Stomach (tissue), 9 donors: ENCODE data around the gene SORCS2. TPM values are rescaled to one million over a fixed set of nuclear protein-coding genes. Genes with fewer than 3 reads are reported as not detected.

ENCODE experiments used
- DNase-seq, 2 donors: peaks; one replicate each; pipeline versions ENCODE4 v3.0.0 to v3.0.0-alpha.2; 2013 to 2019
- H3K27ac ChIP-seq, 5 donors: fragments of 200-600 bp in 4 of 5; sonication (generic) in 4 of 5; one replicate each; pipeline ENCODE4 v1.5.1; 2013 to 2019; ENCODE audit warnings: mild to moderate bottlenecking in 1 of 5, moderate library complexity in 1 of 5
- H3K27me3 ChIP-seq, 3 donors: fragments of 200-600 bp; sonication (generic); one replicate each; pipeline ENCODE4 v1.5.1; 2017 to 2019; ENCODE audit warnings: mixed run types in 1 of 3
- H3K36me3 ChIP-seq, 4 donors: fragments of 200-600 bp; sonication (generic); 1 replicate in 3 of 4; 2 replicates in 1 of 4; pipeline ENCODE4 v1.5.1; 2016 to 2019
- H3K4me1 ChIP-seq, 4 donors: fragments of 200-600 bp; sonication (generic); one replicate each; pipeline ENCODE4 v1.5.1; 2016 to 2019
- H3K4me3 ChIP-seq, 4 donors: fragments of 200-600 bp; sonication (generic) in 3 of 4; one replicate each; pipeline ENCODE4 v1.5.1; 2016 to 2019; ENCODE audit warnings: mild to moderate bottlenecking in 1 of 4
- H3K9me3 ChIP-seq, 4 donors: fragments of 200-600 bp; sonication (generic); one replicate each; pipeline ENCODE4 v1.5.1; 2016 to 2019
- EP300 ChIP-seq: sonication (generic); formaldehyde crosslinking; IDR thresholded peaks from one replicate; pipeline ENCODE4 v1.6.1; 2017; ENCODE audit warnings: antibody characterized with exemption
- POLR2A ChIP-seq, 4 donors: fragments of 450-650 bp; IDR thresholded peaks; one replicate each; pipeline ENCODE4 v1.6.1; 2016; ENCODE audit warnings: antibody characterized with exemption in 4 of 4, control low read depth in 2 of 4, mild to moderate bottlenecking in 1 of 4, moderate library complexity in 1 of 4
- POLR2AphosphoS5 ChIP-seq, 3 donors: sonication (generic); formaldehyde crosslinking; IDR thresholded peaks; one replicate each; pipeline ENCODE4 v1.6.1; 2016; ENCODE audit warnings: antibody characterized with exemption in 3 of 3
- WGBS, 5 donors: extraction: QIAGEN DNeasy Blood & Tissue Kit in 3 of 5; methylation state at CpG; one replicate each; pipeline versions ENCODE4 v1.1.5 to v1.1.7; 2013 to 2018; 5-methylcytosine and 5-hydroxymethylcytosine counted together
- intact Hi-C: fragments of 100-400 bp; cut with DNase I; formaldehyde crosslinking; loops from one replicate; pipeline ENCODE4 v1.15.1; 2023; ENCODE audit warnings: low total_unique reads
- polyA plus RNA-seq, 3 donors: library from polyadenylated mRNA; stranded (reverse); fragments of 200-250 nt; gene quantifications; one replicate each; pipeline ENCODE4 v1.2.3, GENCODE V29; 2013
- total RNA-seq, 5 donors: library from RNA; depleted of rRNA; stranded (reverse); fragments of >200 nt; gene quantifications; one replicate each; pipeline versions ENCODE4 v1.1.0 to v1.2.3, GENCODE V29; 2014 to 2016
- TF ChIP-seq, protein P1 (sequence below), 7 experiments: fragments of 450-650 bp in 4 of 7; fragments of 200-600 bp in 3 of 7; sonication (generic) in 3 of 7; IDR thresholded peaks; one replicate each; pipeline ENCODE4 v1.5.1; 2016 to 2019; ENCODE audit warnings: antibody characterized with exemption in 7 of 7, control low read depth in 2 of 7, mild to moderate bottlenecking in 1 of 7
- donor health status: healthy with polysubstance abuse.
- donor health status: Bipolar disorder and iron deficiency.
- donor health status: healthy.

SORCS2 gene
- total and polyA plus RNA-seq, 8 donors: under 0.01 to 13.0 (median 0.50) TPM; not detected in 1

DNA sequence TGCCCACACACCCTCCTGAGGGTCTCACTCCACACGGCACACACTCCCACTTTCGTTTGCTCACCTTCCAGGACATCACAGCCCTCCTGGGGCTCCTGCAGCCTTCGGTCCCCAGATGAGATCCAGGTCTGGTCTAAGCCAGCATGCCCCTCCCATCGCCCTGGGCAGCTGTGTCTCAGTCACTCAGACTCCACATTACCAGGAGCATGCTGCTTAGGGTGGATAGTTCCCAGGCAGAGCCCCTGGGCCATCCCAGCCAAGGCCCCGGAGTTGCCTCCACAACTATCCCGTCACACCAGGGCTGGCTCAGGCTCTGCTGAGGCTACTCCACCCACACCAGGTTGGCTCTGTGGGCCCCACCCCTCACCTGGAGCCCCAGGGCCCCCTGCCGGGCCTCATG is 292.8 kb downstream of the SORCS2 start:
- Histone ChIP-seq H3K4me1 (no peaks in the 10 kb centered on the region), H3K36me3 (no peaks in the 10 kb centered on the region), H3K27ac (no peak overlapping the region), H3K27me3 (peaks cover 0 to 22% (median 0%) of the 10 kb centered on the region in 3 donors), H3K9me3 (no peaks in the 10 kb centered on the region), H3K4me3 (no peak overlapping the region)
- intact Hi-C loops: no loop called here
- WGBS, 5 donors: 42 to 76% (median 60%) methylated on average over 6 to 7 of the region's 7 CpGs
- DNase-seq: no peak
- TF ChIP-seq POLR2AphosphoS5 (IDR thresholded peaks at IDR 0.05) (no peak), EP300 (no peak), POLR2A (IDR thresholded peaks at IDR 0.05) (no peak)
- TF ChIP-seq, protein P1, sequence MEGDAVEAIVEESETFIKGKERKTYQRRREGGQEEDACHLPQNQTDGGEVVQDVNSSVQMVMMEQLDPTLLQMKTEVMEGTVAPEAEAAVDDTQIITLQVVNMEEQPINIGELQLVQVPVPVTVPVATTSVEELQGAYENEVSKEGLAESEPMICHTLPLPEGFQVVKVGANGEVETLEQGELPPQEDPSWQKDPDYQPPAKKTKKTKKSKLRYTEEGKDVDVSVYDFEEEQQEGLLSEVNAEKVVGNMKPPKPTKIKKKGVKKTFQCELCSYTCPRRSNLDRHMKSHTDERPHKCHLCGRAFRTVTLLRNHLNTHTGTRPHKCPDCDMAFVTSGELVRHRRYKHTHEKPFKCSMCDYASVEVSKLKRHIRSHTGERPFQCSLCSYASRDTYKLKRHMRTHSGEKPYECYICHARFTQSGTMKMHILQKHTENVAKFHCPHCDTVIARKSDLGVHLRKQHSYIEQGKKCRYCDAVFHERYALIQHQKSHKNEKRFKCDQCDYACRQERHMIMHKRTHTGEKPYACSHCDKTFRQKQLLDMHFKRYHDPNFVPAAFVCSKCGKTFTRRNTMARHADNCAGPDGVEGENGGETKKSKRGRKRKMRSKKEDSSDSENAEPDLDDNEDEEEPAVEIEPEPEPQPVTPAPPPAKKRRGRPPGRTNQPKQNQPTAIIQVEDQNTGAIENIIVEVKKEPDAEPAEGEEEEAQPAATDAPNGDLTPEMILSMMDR (IDR thresholded peaks at IDR 0.05): no peak

DNA sequence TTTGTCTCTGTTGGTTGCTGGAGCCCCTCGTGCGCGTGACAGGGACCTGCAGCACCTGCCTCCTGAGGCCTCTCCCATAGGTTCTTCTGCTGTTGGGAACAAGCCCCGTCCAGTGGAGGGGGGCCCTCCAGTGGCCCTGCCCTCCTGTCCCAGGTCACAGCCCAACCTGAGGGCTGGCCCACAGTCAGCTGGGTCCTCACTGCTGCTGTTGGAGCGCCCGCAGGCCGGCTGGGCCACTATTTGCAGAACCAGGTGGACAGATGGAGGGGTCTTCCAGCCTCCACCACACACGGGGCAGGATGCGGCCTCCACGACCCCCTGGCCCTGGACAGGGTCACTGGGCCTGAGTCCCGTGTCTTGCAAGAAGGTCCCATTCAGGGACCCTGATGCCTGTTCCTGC is 293.8 kb downstream of the SORCS2 start:
- Histone ChIP-seq H3K36me3 (no peaks in the 10 kb centered on the region), H3K9me3 (no peaks in the 10 kb centered on the region), H3K4me3 (no peak overlapping the region), H3K27me3 (peaks cover 0 to 23% (median 0%) of the 10 kb centered on the region in 3 donors), H3K4me1 (no peaks in the 10 kb centered on the region), H3K27ac (no peak overlapping the region)
- WGBS, 5 donors: 67 to 100% (median 79%) methylated on average over 1 to 11 of the region's 11 CpGs
- TF ChIP-seq POLR2A (IDR thresholded peaks at IDR 0.05): no peak
- TF ChIP-seq, protein P1 (IDR thresholded peaks at IDR 0.05): no peak
- no peak for TF ChIP-seq EP300
- TF ChIP-seq POLR2AphosphoS5 (IDR thresholded peaks at IDR 0.05): no peak
- DNase-seq: no peak
- intact Hi-C loops: no loop called here

DNA sequence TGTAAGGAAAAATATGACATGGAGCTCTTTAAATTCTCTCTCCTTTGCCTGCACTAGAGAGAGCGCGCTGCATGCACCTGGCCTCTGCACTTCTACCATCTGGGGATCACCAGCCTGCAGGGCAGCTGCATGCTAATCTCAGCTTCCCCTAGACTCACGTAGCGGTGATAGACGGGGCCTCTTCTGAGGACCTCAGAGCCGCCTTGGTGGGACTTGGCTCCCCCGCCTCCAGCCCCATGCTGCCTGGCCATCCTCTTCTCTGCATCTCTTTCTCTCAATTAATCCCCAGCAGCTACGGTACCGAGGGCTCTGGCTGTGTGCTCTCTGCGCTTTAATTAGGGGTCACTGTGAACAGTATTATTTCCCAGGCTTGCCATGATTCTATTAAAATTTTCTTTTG is 295.2 kb downstream of the SORCS2 start:
- 69 to 77% (median 74%) methylated on average over 10 of the region's 10 CpGs for WGBS, 5 donors
- TF ChIP-seq POLR2AphosphoS5 (IDR thresholded peaks at IDR 0.05): no peak
- TF ChIP-seq, protein P1 (IDR thresholded peaks at IDR 0.05): no peak
- no peak for TF ChIP-seq EP300
- no peak for TF ChIP-seq POLR2A (IDR thresholded peaks at IDR 0.05)

DNA sequence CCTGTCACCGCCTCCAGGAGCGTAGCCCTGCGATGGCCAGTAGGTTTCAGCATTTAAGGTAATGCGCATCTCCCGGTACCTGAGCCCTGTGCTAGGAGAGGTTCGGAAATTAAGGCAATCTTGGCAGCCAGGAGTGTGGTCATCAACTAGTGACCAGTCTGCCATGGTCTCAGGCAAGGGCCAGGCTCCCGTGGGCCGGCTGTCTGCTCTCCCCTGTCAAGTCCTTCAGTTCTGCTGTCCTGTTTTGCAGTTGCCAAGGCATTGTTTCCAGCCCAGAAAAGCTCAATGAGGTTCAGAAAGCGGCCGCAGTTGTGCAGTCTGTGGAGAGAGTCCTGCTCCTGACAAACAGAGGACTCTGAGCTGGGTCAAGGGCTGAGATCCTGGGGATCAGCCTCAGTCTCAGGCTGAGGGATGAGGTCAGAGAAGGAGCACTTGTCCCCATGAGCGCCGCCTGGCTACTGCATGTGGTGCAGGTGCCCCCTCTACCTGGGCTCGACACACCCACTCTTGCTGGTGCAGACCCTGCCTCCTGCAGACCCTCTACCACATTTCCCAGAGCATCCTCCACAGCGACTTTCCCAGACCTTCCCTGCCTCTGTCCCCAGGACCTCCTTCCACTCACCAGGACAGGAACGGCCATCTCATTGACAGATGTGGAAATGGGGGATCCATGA is 295.8 kb downstream of the SORCS2 start:
- Histone ChIP-seq H3K9me3 (peaks cover 0 to 5% (median 2%) of the 10 kb centered on the region in 4 donors), H3K36me3 (no peaks in the 10 kb centered on the region), H3K27me3 (peaks cover 0 to 27% (median 0%) of the 10 kb centered on the region in 3 donors), H3K4me1 (no peaks in the 10 kb centered on the region), H3K27ac (no peak overlapping the region), H3K4me3 (no peak overlapping the region)
- no peak for TF ChIP-seq POLR2A (IDR thresholded peaks at IDR 0.05)
- 69 to 89% (median 77%) methylated on average over 13 to 15 of the region's 15 CpGs for WGBS, 5 donors
- no peak for DNase-seq
- intact Hi-C loops: no loop called here

More for the DNA sequence above, 295.2 kb downstream of the SORCS2 start:
- Histone ChIP-seq H3K36me3 (no peaks in the 10 kb centered on the region), H3K4me3 (no peak overlapping the region), H3K27me3 (peaks cover 0 to 27% (median 0%) of the 10 kb centered on the region in 3 donors), H3K27ac (no peak overlapping the region), H3K4me1 (no peaks in the 10 kb centered on the region), H3K9me3 (no peaks in the 10 kb centered on the region)
- no peak for DNase-seq
- intact Hi-C loops: no loop called here

DNA sequence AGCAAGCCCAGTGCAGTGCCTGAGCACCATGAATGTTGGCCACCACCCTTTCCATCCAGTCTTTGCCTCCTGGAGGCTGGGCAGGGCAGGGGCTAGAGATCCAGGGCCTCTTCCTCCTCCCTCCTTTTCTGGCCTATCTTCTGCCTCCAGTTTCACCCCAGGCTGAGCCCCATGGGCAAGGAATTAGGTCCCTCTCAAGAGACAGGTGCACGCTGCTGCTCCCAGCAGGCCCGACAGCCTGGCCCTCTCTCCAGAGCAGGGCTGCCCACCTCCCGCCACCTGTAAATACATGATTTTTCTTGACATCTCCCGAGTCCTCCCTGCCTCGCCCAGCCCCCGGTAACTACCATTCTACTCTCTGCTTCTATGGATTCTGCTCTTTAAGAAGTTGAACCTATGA is 299.6 kb downstream of the SORCS2 start:
- WGBS, 5 donors: 85 to 92% (median 90%) methylated on average over 6 of the region's 6 CpGs
- H3K27ac ChIP-seq: no peak overlapping the region
- no peaks in the 10 kb centered on the region for H3K4me1 ChIP-seq

More for the DNA sequence above, 299.6 kb downstream of the SORCS2 start:
- intact Hi-C loops: no loop called here
- no peak for DNase-seq
- Histone ChIP-seq H3K36me3 (no peaks in the 10 kb centered on the region), H3K9me3 (peaks cover 0 to 8% (median 3%) of the 10 kb centered on the region in 4 donors), H3K4me3 (no peak overlapping the region), H3K27me3 (peaks cover 0 to 12% (median 0%) of the 10 kb centered on the region in 3 donors)
- TF ChIP-seq POLR2A (IDR thresholded peaks at IDR 0.05) (no peak), POLR2AphosphoS5 (IDR thresholded peaks at IDR 0.05) (no peak), EP300 (no peak)
